Neural progenitor cell (in vitro differentiated cells): ENCODE results near the gene PCSK6.

Experiments used
- EZH2 ChIP-seq: fragments of 200-600 bp; sonication (generic); IDR thresholded peaks from 2 replicates; pipeline ENCODE4 v1.6.1; 2017; ENCODE audit warnings: antibody characterized with exemption, mild to moderate bottlenecking, moderate library complexity
- EZH2phosphoT487 ChIP-seq: fragments of 200-600 bp; sonication (generic); IDR thresholded peaks from 2 replicates; pipeline ENCODE4 v1.6.1; 2017; ENCODE audit warnings: antibody characterized with exemption
- TF ChIP-seq, protein P1 (sequence below): fragments of 200-600 bp; sonication (generic); IDR thresholded peaks from 2 replicates; pipeline ENCODE4 v1.5.1; 2017; ENCODE audit warnings: antibody characterized with exemption, mild to moderate bottlenecking

DNA sequence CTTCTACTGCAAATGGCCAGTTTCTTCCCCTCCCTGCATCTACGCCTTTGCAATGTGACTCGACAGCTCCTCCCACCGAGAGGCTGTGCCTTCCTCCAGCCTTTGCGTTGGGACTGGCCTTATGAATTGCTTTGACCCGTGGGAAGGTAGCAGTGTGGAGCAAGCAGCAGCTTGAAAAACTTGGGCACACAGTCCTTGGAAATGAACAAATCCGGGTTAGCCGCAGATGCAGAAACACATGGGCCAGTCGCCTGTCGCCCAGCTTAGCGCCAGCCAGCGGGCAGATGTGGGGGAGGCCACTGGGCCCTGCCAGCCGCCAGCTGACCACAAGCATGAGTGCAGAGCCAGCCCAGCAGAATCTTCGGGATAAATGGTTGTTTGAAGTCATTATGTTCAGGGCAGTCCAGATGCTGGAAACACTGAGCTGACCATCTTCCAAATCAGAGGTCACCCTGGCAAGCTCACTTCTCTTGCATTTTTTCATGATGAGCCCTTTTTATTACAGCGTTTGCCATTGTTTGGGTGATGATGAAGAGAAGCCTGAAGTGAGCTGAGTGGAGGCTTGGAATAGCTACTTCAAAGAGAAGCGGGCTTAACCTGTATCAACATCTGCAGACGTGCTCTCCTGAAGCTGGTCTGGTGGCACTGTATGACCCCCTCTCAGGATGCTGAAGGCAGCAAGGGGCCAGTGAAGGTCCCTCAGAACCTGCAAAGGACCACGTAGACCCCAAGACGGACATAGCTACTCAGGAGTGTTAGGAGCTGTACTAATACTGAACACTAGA is 222.0 kb downstream of the PCSK6 start:
- TF ChIP-seq, protein P1, sequence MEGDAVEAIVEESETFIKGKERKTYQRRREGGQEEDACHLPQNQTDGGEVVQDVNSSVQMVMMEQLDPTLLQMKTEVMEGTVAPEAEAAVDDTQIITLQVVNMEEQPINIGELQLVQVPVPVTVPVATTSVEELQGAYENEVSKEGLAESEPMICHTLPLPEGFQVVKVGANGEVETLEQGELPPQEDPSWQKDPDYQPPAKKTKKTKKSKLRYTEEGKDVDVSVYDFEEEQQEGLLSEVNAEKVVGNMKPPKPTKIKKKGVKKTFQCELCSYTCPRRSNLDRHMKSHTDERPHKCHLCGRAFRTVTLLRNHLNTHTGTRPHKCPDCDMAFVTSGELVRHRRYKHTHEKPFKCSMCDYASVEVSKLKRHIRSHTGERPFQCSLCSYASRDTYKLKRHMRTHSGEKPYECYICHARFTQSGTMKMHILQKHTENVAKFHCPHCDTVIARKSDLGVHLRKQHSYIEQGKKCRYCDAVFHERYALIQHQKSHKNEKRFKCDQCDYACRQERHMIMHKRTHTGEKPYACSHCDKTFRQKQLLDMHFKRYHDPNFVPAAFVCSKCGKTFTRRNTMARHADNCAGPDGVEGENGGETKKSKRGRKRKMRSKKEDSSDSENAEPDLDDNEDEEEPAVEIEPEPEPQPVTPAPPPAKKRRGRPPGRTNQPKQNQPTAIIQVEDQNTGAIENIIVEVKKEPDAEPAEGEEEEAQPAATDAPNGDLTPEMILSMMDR = no peak
- no peak for TF ChIP-seq EZH2
- no peak for TF ChIP-seq EZH2phosphoT487
